MM.1S (cell line): ENCODE results near the gene ATP9A.

Source experiments
- DNase-seq: peaks from one replicate; pipeline ENCODE4 v3.0.0-alpha.2; 2015
- H2AFZ ChIP-seq: fragments of 300-600 bp; sonication (generic); 2 replicates; pipeline ENCODE4 v1.6.0; 2016; ENCODE audit warnings: antibody characterized with exemption, low read length
- H3F3A ChIP-seq: fragments of 300-600 bp; sonication (generic); 2 replicates; pipeline ENCODE4 v1.6.1; 2016; ENCODE audit warnings: mild to moderate bottlenecking, antibody characterized with exemption, low read length, moderate library complexity, mixed read lengths; ENCODE audit not compliant: insufficient read depth
- H3K27ac ChIP-seq: fragments of 300-600 bp; sonication (generic); 2 replicates; pipeline ENCODE4 v1.5.1; 2016; ENCODE audit warnings: mild to moderate bottlenecking, low read length
- H3K27me3 ChIP-seq: fragments of 300-600 bp; sonication (generic); replicated peaks from 2 replicates; pipeline ENCODE4 v1.6.0; 2016; ENCODE audit warnings: low read length; ENCODE audit not compliant: insufficient read depth
- H3K36me3 ChIP-seq: fragments of 300-600 bp; sonication (generic); replicated peaks from 2 replicates; pipeline ENCODE4 v1.6.1; 2016; ENCODE audit warnings: mild to moderate bottlenecking, low read length, mixed read lengths; ENCODE audit not compliant: insufficient read depth
- H3K4me1 ChIP-seq: fragments of 300-600 bp; sonication (generic); 2 replicates; pipeline ENCODE4 v1.6.1; 2016; ENCODE audit warnings: low read length, mixed read lengths
- H3K4me2 ChIP-seq: fragments of 300-600 bp; sonication (generic); 2 replicates; pipeline ENCODE4 v1.6.0; 2016; ENCODE audit warnings: low read depth, low read length
- H3K4me3 ChIP-seq: fragments of 300-600 bp; sonication (generic); 2 replicates; pipeline ENCODE4 v1.5.1; 2016; ENCODE audit warnings: low read length, mixed read lengths
- H3K79me2 ChIP-seq: fragments of 300-600 bp; sonication (generic); 2 replicates; pipeline ENCODE4 v1.6.1; 2016; ENCODE audit warnings: mixed run types, low read length, mixed read lengths
- H3K9ac ChIP-seq: fragments of 300-600 bp; sonication (generic); 2 replicates; pipeline ENCODE4 v1.6.1; 2016; ENCODE audit warnings: low read length, mixed read lengths
- H3K9me2 ChIP-seq: fragments of 300-600 bp; sonication (generic); replicated peaks from 2 replicates; pipeline ENCODE4 v1.6.1; 2016; ENCODE audit warnings: mild to moderate bottlenecking, low read length, mixed read lengths; ENCODE audit not compliant: insufficient read depth
- H3K9me3 ChIP-seq: fragments of 300-600 bp; sonication (generic); replicated peaks from 2 replicates; pipeline ENCODE4 v1.6.1; 2016; ENCODE audit warnings: mild to moderate bottlenecking, low read length, mixed read lengths; ENCODE audit not compliant: insufficient read depth
- H4K20me1 ChIP-seq: fragments of 300-600 bp; sonication (generic); 2 replicates; pipeline ENCODE4 v1.6.1; 2016; ENCODE audit warnings: mild to moderate bottlenecking, low read length, moderate library complexity, mixed read lengths; ENCODE audit not compliant: insufficient read depth
- EZH2 ChIP-seq: fragments of 300-600 bp; sonication (generic); optimal IDR thresholded peaks from 2 replicates; pipeline ENCODE3; 2017; ENCODE audit warnings: low read depth, mild to moderate bottlenecking, antibody characterized with exemption, low read length, mixed read lengths
- EZH2phosphoT487 ChIP-seq: fragments of 300-600 bp; sonication (generic); IDR thresholded peaks from 2 replicates; pipeline ENCODE4 v1.6.1; 2018; ENCODE audit warnings: antibody characterized with exemption, low read length
- TF ChIP-seq, protein P1 (sequence below): fragments of 300-600 bp; sonication (generic); IDR thresholded peaks from 2 replicates; pipeline ENCODE4 v1.5.1; 2016; ENCODE audit warnings: antibody characterized with exemption, low read length, mixed read lengths

ATP9A gene

DNA sequence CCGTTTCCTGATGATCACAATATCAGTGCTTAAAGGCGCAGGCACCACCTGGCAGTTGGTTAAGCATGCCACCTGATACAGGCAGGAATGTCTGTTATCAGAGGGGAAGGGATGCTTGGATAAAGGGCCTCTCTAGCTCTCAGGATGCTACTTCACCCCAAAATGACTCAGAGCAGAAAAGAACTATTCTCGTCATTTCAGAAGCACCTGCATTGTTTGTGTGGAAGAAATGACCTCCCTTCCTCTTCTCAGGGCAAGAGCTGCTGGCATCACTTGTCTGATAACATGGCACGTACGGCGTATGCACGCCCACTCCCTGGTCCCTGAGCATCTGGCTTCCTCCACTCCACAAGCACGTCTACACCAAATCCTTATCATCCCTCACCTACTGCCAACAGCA, 47.3 kb downstream of the ATP9A start:
- H3F3A ChIP-seq, result no peaks in the 10 kb centered on the region
- H3K27ac ChIP-seq, result no peak overlapping the region
- no peaks in the 10 kb centered on the region for H3K79me2 ChIP-seq
- no peaks in the 10 kb centered on the region for H3K4me1 ChIP-seq
- no peaks in the 10 kb centered on the region for H3K9me2 ChIP-seq
- no peaks in the 10 kb centered on the region for H3K36me3 ChIP-seq
- no peak overlapping the region for H3K4me2 ChIP-seq
- H3K4me3 ChIP-seq, result no peak overlapping the region
- H2AFZ ChIP-seq, result no peak overlapping the region
- H3K9ac ChIP-seq, result no peak overlapping the region
- TF ChIP-seq EZH2 (no peak), EZH2phosphoT487 (no peak)
- TF ChIP-seq, protein P1, sequence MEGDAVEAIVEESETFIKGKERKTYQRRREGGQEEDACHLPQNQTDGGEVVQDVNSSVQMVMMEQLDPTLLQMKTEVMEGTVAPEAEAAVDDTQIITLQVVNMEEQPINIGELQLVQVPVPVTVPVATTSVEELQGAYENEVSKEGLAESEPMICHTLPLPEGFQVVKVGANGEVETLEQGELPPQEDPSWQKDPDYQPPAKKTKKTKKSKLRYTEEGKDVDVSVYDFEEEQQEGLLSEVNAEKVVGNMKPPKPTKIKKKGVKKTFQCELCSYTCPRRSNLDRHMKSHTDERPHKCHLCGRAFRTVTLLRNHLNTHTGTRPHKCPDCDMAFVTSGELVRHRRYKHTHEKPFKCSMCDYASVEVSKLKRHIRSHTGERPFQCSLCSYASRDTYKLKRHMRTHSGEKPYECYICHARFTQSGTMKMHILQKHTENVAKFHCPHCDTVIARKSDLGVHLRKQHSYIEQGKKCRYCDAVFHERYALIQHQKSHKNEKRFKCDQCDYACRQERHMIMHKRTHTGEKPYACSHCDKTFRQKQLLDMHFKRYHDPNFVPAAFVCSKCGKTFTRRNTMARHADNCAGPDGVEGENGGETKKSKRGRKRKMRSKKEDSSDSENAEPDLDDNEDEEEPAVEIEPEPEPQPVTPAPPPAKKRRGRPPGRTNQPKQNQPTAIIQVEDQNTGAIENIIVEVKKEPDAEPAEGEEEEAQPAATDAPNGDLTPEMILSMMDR, result no peak
- H4K20me1 ChIP-seq, result no peaks in the 10 kb centered on the region
- no peaks in the 10 kb centered on the region for H3K9me3 ChIP-seq
- DNase-seq, result no peak
- H3K27me3 ChIP-seq, result no peaks in the 10 kb centered on the region

DNA sequence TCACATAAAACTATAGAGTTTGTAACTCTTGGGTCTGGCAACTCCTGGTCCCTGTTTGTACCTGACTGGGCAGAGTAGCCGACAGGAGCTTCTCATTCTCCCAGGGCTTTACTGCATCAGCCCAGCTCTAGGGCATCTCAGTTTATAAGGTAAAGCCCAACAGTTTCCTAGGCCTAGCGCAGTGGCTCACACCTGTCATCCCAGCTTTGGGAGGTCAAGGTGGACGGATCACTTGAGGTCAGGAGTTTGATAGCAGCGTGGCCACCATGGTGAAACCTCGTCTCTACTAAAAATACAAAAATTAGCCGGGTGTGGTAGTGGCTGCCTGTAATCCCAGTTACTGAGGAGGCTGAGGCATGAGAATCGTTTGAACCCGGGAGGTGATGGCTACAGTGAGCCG, 47.8 kb downstream of the ATP9A start:
- no peaks in the 10 kb centered on the region for H3K27me3 ChIP-seq
- no peaks in the 10 kb centered on the region for H3K9me2 ChIP-seq
- H3K9ac ChIP-seq, result no peak overlapping the region
- H3K36me3 ChIP-seq, result no peaks in the 10 kb centered on the region
- H2AFZ ChIP-seq, result no peak overlapping the region
- H3K4me1 ChIP-seq, result no peaks in the 10 kb centered on the region
- TF ChIP-seq EZH2phosphoT487, result no peak
- TF ChIP-seq, protein P1, result no peak
- TF ChIP-seq EZH2, result no peak
- no peaks in the 10 kb centered on the region for H3K79me2 ChIP-seq
- H3K4me3 ChIP-seq, result no peak overlapping the region
- H3K27ac ChIP-seq, result no peak overlapping the region
- H3F3A ChIP-seq, result no peaks in the 10 kb centered on the region
- H4K20me1 ChIP-seq, result no peaks in the 10 kb centered on the region
- H3K9me3 ChIP-seq, result no peaks in the 10 kb centered on the region
- no peak overlapping the region for H3K4me2 ChIP-seq
- no peak for DNase-seq

DNA sequence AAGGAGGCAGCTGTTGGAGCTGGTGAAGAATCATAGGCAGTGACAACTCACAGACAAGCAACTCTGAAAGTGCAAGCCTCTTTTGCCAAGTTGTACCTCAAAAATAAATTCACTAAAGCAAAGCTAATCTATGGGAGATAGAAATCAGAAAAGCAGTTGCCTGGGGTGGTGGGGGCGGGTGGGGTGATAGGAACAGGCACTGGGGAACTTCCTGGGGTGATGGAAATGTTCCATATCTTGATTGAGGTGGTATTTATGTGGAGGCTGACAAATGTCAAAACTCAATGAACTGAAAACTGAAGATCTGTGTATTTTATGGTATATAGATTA, 52.4 kb downstream of the ATP9A start:
- no peaks in the 10 kb centered on the region for H3K36me3 ChIP-seq
- H3F3A ChIP-seq, result no peaks in the 10 kb centered on the region
- H3K4me3 ChIP-seq, result no peak overlapping the region
- no peaks in the 10 kb centered on the region for H3K4me1 ChIP-seq
- H3K9me3 ChIP-seq, result no peaks in the 10 kb centered on the region
- no peak overlapping the region for H2AFZ ChIP-seq
- no peak overlapping the region for H3K27ac ChIP-seq
- no peaks in the 10 kb centered on the region for H3K27me3 ChIP-seq
- H3K4me2 ChIP-seq, result no peak overlapping the region
- DNase-seq, result no peak
- no peak overlapping the region for H3K9ac ChIP-seq
- TF ChIP-seq, protein P1, result no peak
- TF ChIP-seq EZH2phosphoT487 (no peak), EZH2 (no peak)
- H3K79me2 ChIP-seq, result no peaks in the 10 kb centered on the region
- H3K9me2 ChIP-seq, result no peaks in the 10 kb centered on the region
- H4K20me1 ChIP-seq, result no peaks in the 10 kb centered on the region
